Neural crest cell (in vitro differentiated cells): ENCODE data around the gene BCL2L12. TPM values are rescaled to one million over a fixed set of nuclear protein-coding genes. Genes with fewer than 3 reads are reported as not detected.
"Not testable (repeated sequence)": the region's sequence is repeated elsewhere in the genome, so short reads cannot be mapped to it uniquely, and the experiment has no call there.

ENCODE experiments used
- DNase-seq: peaks from one replicate; pipeline ENCODE4 v3.0.0; 2021; ENCODE audit warnings: low read depth, mixed read lengths, low spot score
- H3K27ac Mint-ChIP-seq: one replicate; pipeline ENCODE4 v1.8.0; 2021; ENCODE audit warnings: mild to moderate bottlenecking, mixed read lengths; ENCODE audit not compliant: unreplicated experiment
- H3K27me3 Mint-ChIP-seq: 2 replicates; pipeline ENCODE4 v1.8.0; 2021; ENCODE audit warnings: low read depth, mild to moderate bottlenecking, mixed read lengths
- H3K36me3 Mint-ChIP-seq: 2 replicates; pipeline ENCODE4 v1.8.0; 2021; ENCODE audit warnings: low read depth, mild to moderate bottlenecking, mixed read lengths
- H3K4me1 Mint-ChIP-seq: 2 replicates; pipeline ENCODE4 v1.8.0; 2021; ENCODE audit warnings: mixed read lengths
- H3K4me3 Mint-ChIP-seq: one replicate; pipeline ENCODE4 v1.8.0; 2021; ENCODE audit warnings: mild to moderate bottlenecking, mixed read lengths
- H3K9me3 Mint-ChIP-seq: 2 replicates; pipeline ENCODE4 v1.8.0; 2021; ENCODE audit warnings: mixed read lengths
- microRNA-seq: library from miRNA; unstranded; fragments of <30 nt; microRNA quantifications from one replicate; pipeline ENCODE4, GENCODE V29; 2020
- total RNA-seq: library from RNA; stranded (reverse); gene quantifications from 2 replicates; pipeline ENCODE4 v1.2.1, GENCODE V29; 2021
- TF ChIP-seq, protein P1 (sequence below): fragments of 200-600 bp; sonication (generic); conservative IDR thresholded peaks from 2 replicates; pipeline ENCODE4 v1.5.0; 2021; ENCODE audit warnings: antibody characterized with exemption, mild to moderate bottlenecking

The BCL2L12 gene
- total RNA-seq, 1 donor from 2014 or later: 92.4 TPM

DNA sequence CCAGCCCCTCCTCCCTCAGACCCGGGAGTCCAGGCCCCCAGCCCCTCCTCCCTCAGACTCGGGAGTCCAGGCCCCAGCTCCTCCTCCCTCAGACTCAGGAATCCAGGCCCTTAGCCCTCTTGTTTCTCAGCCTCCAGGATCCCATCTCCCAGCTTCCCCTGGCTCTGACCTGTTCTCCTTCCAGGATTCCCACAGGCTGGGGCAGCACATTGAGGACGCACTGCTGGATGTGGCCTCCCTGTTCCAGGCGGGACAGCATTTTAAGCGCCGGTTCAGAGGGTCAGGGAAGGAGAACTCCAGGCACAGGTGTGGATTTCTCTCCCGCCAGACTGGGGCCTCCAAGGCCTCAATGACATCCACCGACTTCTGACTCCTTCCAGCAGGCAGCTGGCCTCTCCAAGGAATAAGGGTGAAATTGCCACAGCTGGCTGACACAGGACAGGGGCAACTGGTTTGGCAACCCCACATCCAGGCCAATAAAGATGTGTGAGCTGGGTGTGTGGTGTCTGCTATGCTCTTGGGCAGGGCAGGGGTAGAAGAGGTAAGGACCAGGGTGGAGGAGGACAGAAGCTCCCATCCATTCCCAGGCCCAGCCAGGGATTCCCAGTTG, 47.6 kb downstream of the BCL2L12 start:
- peaks cover 3% of the 10 kb centered on the region for H3K9me3 Mint-ChIP-seq
- H3K4me3 Mint-ChIP-seq: no peak overlapping the region
- DNase-seq: no peak
- peaks cover 6% of the 10 kb centered on the region for H3K4me1 Mint-ChIP-seq
- H3K27me3 Mint-ChIP-seq: no peaks in the 10 kb centered on the region
- TF ChIP-seq, protein P1, sequence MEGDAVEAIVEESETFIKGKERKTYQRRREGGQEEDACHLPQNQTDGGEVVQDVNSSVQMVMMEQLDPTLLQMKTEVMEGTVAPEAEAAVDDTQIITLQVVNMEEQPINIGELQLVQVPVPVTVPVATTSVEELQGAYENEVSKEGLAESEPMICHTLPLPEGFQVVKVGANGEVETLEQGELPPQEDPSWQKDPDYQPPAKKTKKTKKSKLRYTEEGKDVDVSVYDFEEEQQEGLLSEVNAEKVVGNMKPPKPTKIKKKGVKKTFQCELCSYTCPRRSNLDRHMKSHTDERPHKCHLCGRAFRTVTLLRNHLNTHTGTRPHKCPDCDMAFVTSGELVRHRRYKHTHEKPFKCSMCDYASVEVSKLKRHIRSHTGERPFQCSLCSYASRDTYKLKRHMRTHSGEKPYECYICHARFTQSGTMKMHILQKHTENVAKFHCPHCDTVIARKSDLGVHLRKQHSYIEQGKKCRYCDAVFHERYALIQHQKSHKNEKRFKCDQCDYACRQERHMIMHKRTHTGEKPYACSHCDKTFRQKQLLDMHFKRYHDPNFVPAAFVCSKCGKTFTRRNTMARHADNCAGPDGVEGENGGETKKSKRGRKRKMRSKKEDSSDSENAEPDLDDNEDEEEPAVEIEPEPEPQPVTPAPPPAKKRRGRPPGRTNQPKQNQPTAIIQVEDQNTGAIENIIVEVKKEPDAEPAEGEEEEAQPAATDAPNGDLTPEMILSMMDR: no peak
- no peak overlapping the region for H3K27ac Mint-ChIP-seq
- peaks cover 18% of the 10 kb centered on the region for H3K36me3 Mint-ChIP-seq

DNA sequence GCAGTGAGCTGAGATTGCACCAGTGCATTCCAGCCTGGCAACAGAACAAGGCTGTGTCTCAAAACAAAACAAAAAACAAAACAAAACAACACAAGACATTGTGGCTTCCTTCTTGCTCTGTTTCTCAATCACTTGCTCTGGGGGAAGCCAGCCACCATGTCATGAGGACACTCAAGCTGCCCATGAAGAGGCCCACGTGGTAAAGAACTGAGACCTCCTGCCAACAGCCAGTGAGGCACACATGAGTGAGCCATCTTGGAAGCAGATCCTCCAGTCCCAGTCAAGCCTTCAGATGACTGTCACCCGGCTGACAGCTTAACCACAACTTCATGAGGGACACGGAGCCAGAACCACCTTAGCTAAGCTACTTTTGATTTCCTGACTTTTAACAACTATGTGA, 50.4 kb downstream of the BCL2L12 start:
- Mint-ChIP-seq H3K9me3 (peaks cover 3% of the 10 kb centered on the region), H3K27me3 (no peaks in the 10 kb centered on the region), H3K4me1 (peaks cover 6% of the 10 kb centered on the region), H3K27ac (no peak overlapping the region), H3K4me3 (no peak overlapping the region), H3K36me3 (peaks cover 5% of the 10 kb centered on the region)
- TF ChIP-seq, protein P1: no peak
- no peak for DNase-seq

DNA sequence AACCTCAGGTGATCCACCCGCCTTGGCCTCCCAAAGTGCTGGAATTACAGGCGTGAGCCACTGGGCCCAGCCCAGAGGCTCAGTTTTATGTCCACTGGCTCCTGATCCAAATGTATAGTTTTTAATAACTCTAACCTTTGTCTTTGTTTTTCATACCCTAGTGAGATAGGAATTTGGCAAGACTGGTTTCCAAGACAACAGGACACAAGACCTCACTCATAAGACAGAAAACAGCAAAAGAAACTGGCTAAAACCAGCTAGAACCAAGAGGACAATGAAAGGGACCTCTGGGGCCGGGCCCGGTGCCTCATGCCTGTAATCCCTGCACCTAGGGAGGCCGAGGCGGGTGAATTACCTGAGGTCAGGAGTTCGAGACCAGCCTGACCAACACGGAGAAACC, 52.8 kb downstream of the BCL2L12 start:
- H3K9me3 Mint-ChIP-seq: peaks cover 3% of the 10 kb centered on the region
- H3K36me3 Mint-ChIP-seq: peaks cover 3% of the 10 kb centered on the region
- no peak for DNase-seq
- H3K4me3 Mint-ChIP-seq: no peak overlapping the region
- peaks cover 6% of the 10 kb centered on the region for H3K4me1 Mint-ChIP-seq
- TF ChIP-seq, protein P1: no peak
- no peaks in the 10 kb centered on the region for H3K27me3 Mint-ChIP-seq
- no peak overlapping the region for H3K27ac Mint-ChIP-seq

DNA sequence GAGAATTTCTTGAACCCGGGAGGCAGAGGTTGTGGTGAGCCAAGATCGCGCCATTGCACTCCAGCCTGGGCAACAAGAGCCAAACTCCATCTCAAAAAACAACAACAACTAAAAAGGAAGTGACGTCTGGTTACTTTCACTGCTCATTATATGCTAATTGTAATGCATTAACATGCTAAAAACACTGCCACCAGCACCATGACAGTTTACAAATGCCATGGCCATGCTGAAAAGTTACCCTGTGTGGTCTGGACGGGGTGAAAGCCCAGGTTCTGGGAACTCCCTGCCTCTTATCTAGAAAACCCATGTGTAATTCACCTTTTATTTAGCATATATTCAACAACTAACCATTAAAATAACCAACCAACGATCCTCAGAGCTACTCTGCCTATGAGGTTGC, 53.3 kb downstream of the BCL2L12 start:
- TF ChIP-seq, protein P1: no peak
- H3K4me3 Mint-ChIP-seq: no peak overlapping the region
- H3K27me3 Mint-ChIP-seq: no peaks in the 10 kb centered on the region
- DNase-seq: no peak
- H3K27ac Mint-ChIP-seq: no peak overlapping the region
- peaks cover 6% of the 10 kb centered on the region for H3K4me1 Mint-ChIP-seq
- H3K36me3 Mint-ChIP-seq: peaks cover 3% of the 10 kb centered on the region
- peaks cover 3% of the 10 kb centered on the region for H3K9me3 Mint-ChIP-seq

DNA sequence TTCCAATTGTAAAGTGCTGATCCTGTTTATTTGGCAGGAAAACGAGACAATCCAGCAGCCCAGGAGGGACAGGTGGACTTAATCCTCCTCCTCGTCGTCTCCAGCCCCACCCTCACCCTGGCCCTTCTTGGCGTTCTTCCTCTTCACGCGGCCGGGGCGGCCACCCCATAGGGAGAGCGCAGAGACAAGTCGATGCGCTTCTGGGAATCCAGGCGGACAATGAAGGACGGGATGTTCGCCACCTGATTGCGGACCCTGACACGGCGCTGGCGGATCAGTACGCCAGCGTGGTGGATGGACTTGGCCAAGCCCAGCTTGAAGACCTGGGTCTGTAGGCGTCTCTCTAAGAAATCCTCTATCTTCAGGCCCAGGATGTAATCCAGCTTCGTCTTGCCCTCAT, 53.7 kb downstream of the BCL2L12 start:
- DNase-seq, H3K36me3 Mint-ChIP-seq, H3K9me3 Mint-ChIP-seq, H3K27ac Mint-ChIP-seq, H3K4me3 Mint-ChIP-seq, H3K4me1 Mint-ChIP-seq, H3K27me3 Mint-ChIP-seq: not testable (repeated sequence)

Small RNA genes lying within 50 kb of the gene (microRNA-seq; reads per million reads assigned to microRNA genes)
- gene MIR5088: 7.1 reads per million, percentile 8 among the genes with 10 or more reads in this experiment

Other genes with a start within 250 kb of the BCL2L12 start
- not detected in 2 replicates for gene PTH2, start 242.5 kb upstream of the BCL2L12 start, total RNA-seq
- gene GFY, start 240.5 kb upstream of the BCL2L12 start, total RNA-seq: not detected in 2 replicates
- 0.23 TPM in 1 of 2 replicates, not detected in the other for gene SLC17A7, start 224.4 kb upstream of the BCL2L12 start, total RNA-seq
- gene PIH1D1, start 214.1 kb upstream of the BCL2L12 start, total RNA-seq: 104 and 110 TPM in 2 replicates
- gene ALDH16A1, start 212.7 kb upstream of the BCL2L12 start, total RNA-seq: 51.9 and 52.7 TPM in 2 replicates
- gene FLT3LG, start 191.7 kb upstream of the BCL2L12 start, total RNA-seq: 0.89 and 1.0 TPM in 2 replicates
- gene RPL13A, start 178.3 kb upstream of the BCL2L12 start, total RNA-seq: 2,983 and 3,026 TPM in 2 replicates
- gene RPS11, start 169.5 kb upstream of the BCL2L12 start, total RNA-seq: 2,365 and 2,591 TPM in 2 replicates
- gene FCGRT, start 153.3 kb upstream of the BCL2L12 start, total RNA-seq: 24.9 and 27.5 TPM in 2 replicates
- gene RCN3, start 137.9 kb upstream of the BCL2L12 start, total RNA-seq: 7.7 and 8.8 TPM in 2 replicates
- gene NOSIP, start 85.4 kb upstream of the BCL2L12 start, total RNA-seq: 70.2 and 74.1 TPM in 2 replicates
- gene PRRG2, start 84.6 kb upstream of the BCL2L12 start, total RNA-seq: 1.0 and 1.3 TPM in 2 replicates
- 51.7 and 53.7 TPM in 2 replicates for gene PRR12, start 74.8 kb upstream of the BCL2L12 start, total RNA-seq
- gene RRAS, start 25.8 kb upstream of the BCL2L12 start, total RNA-seq: 1.2 and 2.3 TPM in 2 replicates
- gene SCAF1, start 23.7 kb upstream of the BCL2L12 start, total RNA-seq: 89.6 and 91.9 TPM in 2 replicates
- 70.0 and 76.0 TPM in 2 replicates for gene IRF3, start 76 bp upstream of the BCL2L12 start, total RNA-seq
- gene PRMT1, start 11.3 kb downstream of the BCL2L12 start, total RNA-seq: 454 and 470 TPM in 2 replicates
- gene ADM5, start 23.7 kb downstream of the BCL2L12 start, total RNA-seq: 11.8 TPM in 2 replicates
- 87.7 and 96.1 TPM in 2 replicates for gene CPT1C, start 25.2 kb downstream of the BCL2L12 start, total RNA-seq
- gene TSKS, start 97.4 kb downstream of the BCL2L12 start, total RNA-seq: not detected in 2 replicates
- 96.7 and 102 TPM in 2 replicates for gene AP2A1, start 101.1 kb downstream of the BCL2L12 start, total RNA-seq
- gene FUZ, start 147.4 kb downstream of the BCL2L12 start, total RNA-seq: 37.5 and 38.0 TPM in 2 replicates
- 80.8 and 85.4 TPM in 2 replicates for gene MED25, start 152.4 kb downstream of the BCL2L12 start, total RNA-seq
- gene PTOV1, start 185.2 kb downstream of the BCL2L12 start, total RNA-seq: 453 and 466 TPM in 2 replicates
- 131 and 135 TPM in 2 replicates for gene PNKP, start 201.6 kb downstream of the BCL2L12 start, total RNA-seq
- gene AKT1S1, start 211.4 kb downstream of the BCL2L12 start, total RNA-seq: 38.6 and 39.6 TPM in 2 replicates
- 30.5 and 34.5 TPM in 2 replicates for gene TBC1D17, start 211.8 kb downstream of the BCL2L12 start, total RNA-seq
- 0.12 and 0.41 TPM in 2 replicates for gene IL4I1, start 231.0 kb downstream of the BCL2L12 start, total RNA-seq